DOHH2 (cell line): ENCODE data around the gene PLSCR2.

Experiments used
- H3F3A ChIP-seq: fragments of 200-600 bp; sonication (generic), shearing (Covaris generic); 2 replicates; pipeline ENCODE4 v1.6.0; 2016; ENCODE audit warnings: antibody characterized with exemption, mild to moderate bottlenecking; ENCODE audit not compliant: control insufficient read depth, insufficient read depth
- H3K27ac ChIP-seq: fragments of 200-600 bp; sonication (generic); 2 replicates; pipeline ENCODE4 v1.5.1; 2014; ENCODE audit warnings: low read depth, mild to moderate bottlenecking, low read length, moderate library complexity
- H3K27me3 ChIP-seq: fragments of 200-600 bp; sonication (generic); 2 replicates; pipeline ENCODE4 v1.6.1; 2014; ENCODE audit warnings: mild to moderate bottlenecking, low read length, mixed read lengths; ENCODE audit not compliant: control insufficient read depth
- H3K36me3 ChIP-seq: fragments of 200-600 bp; sonication (generic); 2 replicates; pipeline ENCODE4 v1.6.1; 2014; ENCODE audit warnings: mild to moderate bottlenecking, low read length, moderate library complexity, mixed read lengths; ENCODE audit not compliant: control insufficient read depth
- H3K4me1 ChIP-seq: fragments of 200-600 bp; sonication (generic); 2 replicates; pipeline ENCODE4 v1.6.1; 2014; ENCODE audit warnings: mild to moderate bottlenecking, low read length, mixed read lengths; ENCODE audit not compliant: control insufficient read depth
- H3K4me2 ChIP-seq: fragments of 200-600 bp; sonication (generic); 2 replicates; pipeline ENCODE4 v1.6.0; 2014; ENCODE audit warnings: mild to moderate bottlenecking, low read length, moderate library complexity
- H3K4me3 ChIP-seq: fragments of 200-600 bp; sonication (generic); 2 replicates; pipeline ENCODE4 v1.5.1; 2014; ENCODE audit warnings: mild to moderate bottlenecking, low read length, mixed read lengths
- H3K79me2 ChIP-seq: fragments of 200-600 bp; sonication (generic); 2 replicates; pipeline ENCODE4 v1.6.1; 2014; ENCODE audit warnings: mild to moderate bottlenecking, low read length, mixed read lengths; ENCODE audit not compliant: control insufficient read depth
- H3K9me2 ChIP-seq: fragments of 200-600 bp; sonication (generic); replicated peaks from 2 replicates; pipeline ENCODE4 v1.6.1; 2014; ENCODE audit warnings: mild to moderate bottlenecking, low read length, mixed read lengths; ENCODE audit not compliant: control insufficient read depth
- H3K9me3 ChIP-seq: fragments of 200-600 bp; sonication (generic); 2 replicates; pipeline ENCODE4 v1.6.1; 2014; ENCODE audit warnings: antibody characterized with exemption, low read length, mixed read lengths; ENCODE audit not compliant: control insufficient read depth, insufficient read depth
- H4K20me1 ChIP-seq: fragments of 200-600 bp; sonication (generic); 2 replicates; pipeline ENCODE4 v1.6.0; 2014; ENCODE audit warnings: low read depth, mild to moderate bottlenecking, antibody characterized with exemption, low read length, moderate library complexity; ENCODE audit not compliant: control insufficient read depth, insufficient read depth
- EZH2phosphoT487 ChIP-seq: fragments of 200-600 bp; sonication (generic); IDR thresholded peaks from 2 replicates; pipeline ENCODE4 v1.6.1; 2017; ENCODE audit warnings: borderline replicate concordance, mild to moderate bottlenecking, antibody characterized with exemption, low read length, moderate library complexity, mixed read lengths
- TF ChIP-seq, protein P1 (sequence below): fragments of 200-600 bp; sonication (generic); IDR thresholded peaks from one replicate; pipeline ENCODE4 v1.5.1; 2014; ENCODE audit warnings: antibody characterized with exemption, mild to moderate bottlenecking, low read depth, low read length; ENCODE audit not compliant: poor library complexity, severe bottlenecking

Gene PLSCR2

DNA sequence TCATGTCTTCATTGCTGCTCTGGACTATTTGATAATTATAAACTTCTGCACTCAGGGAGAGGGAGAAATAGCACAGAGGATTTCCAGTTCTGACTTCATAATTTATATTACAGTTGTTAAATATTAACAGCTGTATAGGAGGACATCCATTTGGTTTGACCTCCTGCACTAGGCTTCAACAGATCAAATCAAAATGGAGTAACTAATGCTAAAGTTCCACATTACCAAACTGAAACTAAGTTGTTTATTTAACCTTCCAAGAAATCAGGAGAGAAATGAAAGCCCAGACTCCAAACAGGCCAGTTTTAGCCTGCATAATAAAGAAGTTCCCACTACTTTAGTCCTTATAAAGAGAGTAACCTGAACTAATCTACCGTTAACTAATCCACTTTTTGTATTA is 4.6 kb downstream of the PLSCR2 start:
- Histone ChIP-seq H3F3A (peaks cover 9% of the 10 kb centered on the region), H3K9me2 (no peaks in the 10 kb centered on the region), H4K20me1 (no peaks in the 10 kb centered on the region), H3K4me1 (peaks cover 12% of the 10 kb centered on the region), H3K4me2 (no peak overlapping the region), H3K27ac (no peak overlapping the region), H3K9me3 (no peaks in the 10 kb centered on the region), H3K36me3 (no peaks in the 10 kb centered on the region), H3K4me3 (no peak overlapping the region), H3K27me3 (no peaks in the 10 kb centered on the region), H3K79me2 (no peaks in the 10 kb centered on the region)
- TF ChIP-seq EZH2phosphoT487 = no peak
- TF ChIP-seq, protein P1, sequence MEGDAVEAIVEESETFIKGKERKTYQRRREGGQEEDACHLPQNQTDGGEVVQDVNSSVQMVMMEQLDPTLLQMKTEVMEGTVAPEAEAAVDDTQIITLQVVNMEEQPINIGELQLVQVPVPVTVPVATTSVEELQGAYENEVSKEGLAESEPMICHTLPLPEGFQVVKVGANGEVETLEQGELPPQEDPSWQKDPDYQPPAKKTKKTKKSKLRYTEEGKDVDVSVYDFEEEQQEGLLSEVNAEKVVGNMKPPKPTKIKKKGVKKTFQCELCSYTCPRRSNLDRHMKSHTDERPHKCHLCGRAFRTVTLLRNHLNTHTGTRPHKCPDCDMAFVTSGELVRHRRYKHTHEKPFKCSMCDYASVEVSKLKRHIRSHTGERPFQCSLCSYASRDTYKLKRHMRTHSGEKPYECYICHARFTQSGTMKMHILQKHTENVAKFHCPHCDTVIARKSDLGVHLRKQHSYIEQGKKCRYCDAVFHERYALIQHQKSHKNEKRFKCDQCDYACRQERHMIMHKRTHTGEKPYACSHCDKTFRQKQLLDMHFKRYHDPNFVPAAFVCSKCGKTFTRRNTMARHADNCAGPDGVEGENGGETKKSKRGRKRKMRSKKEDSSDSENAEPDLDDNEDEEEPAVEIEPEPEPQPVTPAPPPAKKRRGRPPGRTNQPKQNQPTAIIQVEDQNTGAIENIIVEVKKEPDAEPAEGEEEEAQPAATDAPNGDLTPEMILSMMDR = no peak

DNA sequence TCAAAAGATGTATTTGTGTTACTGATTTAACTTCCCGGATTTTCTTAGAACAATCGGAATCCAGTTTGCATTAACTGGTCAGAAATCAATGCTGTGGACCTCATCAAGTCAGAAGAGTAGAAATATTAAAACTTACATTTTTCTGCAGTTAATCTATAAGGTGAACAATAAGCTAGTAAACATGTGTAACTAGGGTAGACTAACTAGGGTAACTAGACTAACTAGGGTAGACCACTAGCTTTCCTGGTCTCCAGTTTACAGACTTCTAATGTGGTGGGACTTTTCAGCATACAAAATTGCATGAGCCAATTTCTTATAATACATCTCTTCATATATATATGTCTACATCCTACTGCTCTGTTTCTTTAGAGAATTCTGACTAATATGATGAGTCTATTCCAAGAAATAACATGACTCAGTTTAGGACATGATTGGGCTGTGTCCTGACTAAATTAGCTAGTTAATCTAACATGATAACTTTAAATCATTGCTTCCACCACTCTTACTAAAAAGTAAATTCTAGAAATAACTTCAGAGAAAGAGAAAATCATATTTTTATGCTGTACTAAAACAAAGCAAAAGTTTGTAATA is 5.3 kb downstream of the PLSCR2 start:
- no peaks in the 10 kb centered on the region for H3K9me2 ChIP-seq
- no peaks in the 10 kb centered on the region for H3K79me2 ChIP-seq
- peaks cover 5% of the 10 kb centered on the region for H3K4me1 ChIP-seq
- H3K27ac ChIP-seq = no peak overlapping the region
- no peaks in the 10 kb centered on the region for H4K20me1 ChIP-seq
- H3F3A ChIP-seq = peaks cover 9% of the 10 kb centered on the region
- no peak overlapping the region for H3K4me2 ChIP-seq
- H3K36me3 ChIP-seq = no peaks in the 10 kb centered on the region
- H3K27me3 ChIP-seq = no peaks in the 10 kb centered on the region
- H3K9me3 ChIP-seq = no peaks in the 10 kb centered on the region
- H3K4me3 ChIP-seq = no peak overlapping the region
- TF ChIP-seq, protein P1 = no peak

- no peaks in the 10 kb centered on the region for H3K9me3 ChIP-seq
- H3K4me1 ChIP-seq = peaks cover 5% of the 10 kb centered on the region
- H3K9me2 ChIP-seq = no peaks in the 10 kb centered on the region
- H3K79me2 ChIP-seq = no peaks in the 10 kb centered on the region
- H3K27me3 ChIP-seq = no peaks in the 10 kb centered on the region
- no peak overlapping the region for H3K4me3 ChIP-seq
- H3F3A ChIP-seq = no peaks in the 10 kb centered on the region
- no peak overlapping the region for H3K27ac ChIP-seq
- H3K4me2 ChIP-seq = no peak overlapping the region
- H4K20me1 ChIP-seq = no peaks in the 10 kb centered on the region
- TF ChIP-seq EZH2phosphoT487 = no peak
- TF ChIP-seq, protein P1 = no peak
- no peaks in the 10 kb centered on the region for H3K36me3 ChIP-seq
Measured at GRCh38 chr3:146454796-146455195, 14.6 kb downstream of the PLSCR2 start.

- Histone ChIP-seq H3K9me2 (no peaks in the 10 kb centered on the region), H3K4me2 (no peak overlapping the region), H3K27me3 (no peaks in the 10 kb centered on the region), H3K4me3 (no peak overlapping the region), H3K9me3 (no peaks in the 10 kb centered on the region), H3K4me1 (no peaks in the 10 kb centered on the region), H3F3A (no peaks in the 10 kb centered on the region), H4K20me1 (no peaks in the 10 kb centered on the region), H3K27ac (no peak overlapping the region), H3K36me3 (no peaks in the 10 kb centered on the region), H3K79me2 (no peaks in the 10 kb centered on the region)
- TF ChIP-seq, protein P1 = no peak
- no peak for TF ChIP-seq EZH2phosphoT487
Measured at GRCh38 chr3:146449613-146450012, 19.7 kb downstream of the PLSCR2 start.
